HepG2 (cell line): ENCODE measurements around the gene DCDC2. TPM values are rescaled to one million over a fixed set of nuclear protein-coding genes. Genes with fewer than 3 reads are reported as not detected.
A peak's percentile ranks its signal among the peaks of the same experiment; 100 is the strongest.

Experiments
- CENPBD1 ChIP-seq: sonication (generic); formaldehyde crosslinking; IDR thresholded peaks from 2 replicates; pipeline ENCODE4 v1.8.0; 2022; ENCODE audit warnings: missing genetic modification reagents, low read depth, mild to moderate bottlenecking, borderline replicate concordance
- CREBL2 ChIP-seq: sonication (generic); formaldehyde crosslinking; IDR thresholded peaks from 2 replicates; pipeline ENCODE4 v1.8.1; 2023; ENCODE audit warnings: missing genetic modification reagents, mild to moderate bottlenecking, borderline replicate concordance
- CREM ChIP-seq, 2 experiments: sonication (generic) in 1 of 2; formaldehyde crosslinking in 1 of 2; IDR thresholded peaks; 2 replicates each; pipeline versions ENCODE4 v1.4.0 to v1.6.1; 2016 to 2020; ENCODE audit warnings: antibody characterized with exemption in 1 of 2, mild to moderate bottlenecking in 1 of 2, missing genetic modification reagents in 1 of 2
- FOXA3 ChIP-seq: IDR thresholded peaks from 2 replicates; pipeline ENCODE4 v1.6.1; 2016; ENCODE audit warnings: missing genetic modification reagents, missing compliant biosample characterization
- FOXK1 ChIP-seq: sonication (generic); formaldehyde crosslinking; IDR thresholded peaks from 2 replicates; pipeline ENCODE4 v1.4.0; 2020; ENCODE audit warnings: low read depth, missing genetic modification reagents, borderline replicate concordance
- GATAD2A ChIP-seq: IDR thresholded peaks from 2 replicates; pipeline ENCODE4 v1.6.1; 2016
- HNRNPUL1 ChIP-seq: fragments of 200-400 bp; formaldehyde crosslinking; IDR thresholded peaks from 2 replicates; pipeline ENCODE4 v1.6.1; 2017; ENCODE audit warnings: low read depth, mild to moderate bottlenecking, low read length, moderate library complexity
- HOXD1 ChIP-seq: sonication (generic); formaldehyde crosslinking; IDR thresholded peaks from 2 replicates; pipeline ENCODE4 v1.5.0; 2020; ENCODE audit warnings: missing genetic modification reagents
- IRX3 ChIP-seq: sonication (generic); formaldehyde crosslinking; IDR thresholded peaks from 2 replicates; pipeline ENCODE4 v1.8.1; 2023; ENCODE audit warnings: mild to moderate bottlenecking, low read depth, missing genetic modification reagents, borderline replicate concordance
- RBAK ChIP-seq: sonication (generic); formaldehyde crosslinking; IDR thresholded peaks from 2 replicates; pipeline ENCODE4 v1.5.1; 2020; ENCODE audit warnings: mild to moderate bottlenecking, missing genetic modification reagents
- SP5 ChIP-seq: IDR thresholded peaks from 2 replicates; pipeline ENCODE4 v1.6.1; 2016; ENCODE audit warnings: low read depth, borderline replicate concordance
- TCF7L2 ChIP-seq: IDR thresholded peaks from 2 replicates; pipeline ENCODE4 v1.6.1; 2011; ENCODE audit warnings: mild to moderate bottlenecking, low read depth, low read length, moderate library complexity
- ZBTB20 ChIP-seq: sonication (generic); formaldehyde crosslinking; IDR thresholded peaks from 2 replicates; pipeline ENCODE4 v1.8.1; 2023; ENCODE audit warnings: missing genetic modification reagents, low read depth, mild to moderate bottlenecking, borderline replicate concordance
- ZBTB21 ChIP-seq: sonication (generic); formaldehyde crosslinking; IDR thresholded peaks from 2 replicates; pipeline ENCODE4 v1.4.0; 2020; ENCODE audit warnings: missing genetic modification reagents
- ZNF101 ChIP-seq: sonication (generic); formaldehyde crosslinking; IDR thresholded peaks from 2 replicates; pipeline ENCODE4 v1.4.0; 2020; ENCODE audit warnings: mild to moderate bottlenecking, low read depth, missing genetic modification reagents, borderline replicate concordance
- ZNF337 ChIP-seq: sonication (generic); formaldehyde crosslinking; IDR thresholded peaks from 2 replicates; pipeline ENCODE4 v1.5.1; 2020; ENCODE audit warnings: missing genetic modification reagents, low read depth, mild to moderate bottlenecking, borderline replicate concordance
- ZNF354B ChIP-seq: sonication (generic); formaldehyde crosslinking; IDR thresholded peaks from 2 replicates; pipeline ENCODE4 v1.8.0; 2022; ENCODE audit warnings: mild to moderate bottlenecking, missing genetic modification reagents
- ZNF557 ChIP-seq: sonication (generic); formaldehyde crosslinking; IDR thresholded peaks from 2 replicates; pipeline ENCODE4 v1.4.0; 2020; ENCODE audit warnings: missing genetic modification reagents
- ZNF570 ChIP-seq: sonication (generic); formaldehyde crosslinking; IDR thresholded peaks from 2 replicates; pipeline ENCODE4 v1.4.0; 2020; ENCODE audit warnings: mild to moderate bottlenecking, missing genetic modification reagents, borderline replicate concordance
- ZNF609 ChIP-seq: sonication (generic); formaldehyde crosslinking; IDR thresholded peaks from 2 replicates; pipeline ENCODE4 v1.4.0; 2020; ENCODE audit warnings: mild to moderate bottlenecking, missing genetic modification reagents, borderline replicate concordance
- ZNF839 ChIP-seq: sonication (generic); formaldehyde crosslinking; IDR thresholded peaks from 2 replicates; pipeline ENCODE4 v1.4.0; 2020; ENCODE audit warnings: missing genetic modification reagents, mild to moderate bottlenecking, borderline replicate concordance
- ZSCAN29 ChIP-seq: sonication (generic); formaldehyde crosslinking; conservative IDR thresholded peaks from 2 replicates; pipeline ENCODE4 v1.4.0; 2020; ENCODE audit warnings: mild to moderate bottlenecking, missing genetic modification reagents
- polyA plus RNA-seq, 8 experiments: library from polyadenylated mRNA; depleted of rRNA in 3 of 8; stranded (reverse) in 7 of 8; unstranded in 1 of 8; fragments of >200 nt; fragmentation: Illumina TruSeq in 4 of 8; extraction: Trizol in 4 of 8; gene quantifications; 2 replicates each; pipeline versions ENCODE4 v1.2.1 to v1.2.3, GENCODE V29; 2011 to 2016; ENCODE audit warnings: low read depth in 4 of 8, missing spikeins in 1 of 8, mixed read lengths in 1 of 8; ENCODE audit not compliant: insufficient read depth in 1 of 8
- total RNA-seq, 5 experiments: library from RNA; depleted of rRNA; stranded (reverse); fragments of >200 nt; fragmentation: Illumina TruSeq; extraction: Trizol; gene quantifications; 2 replicates each; pipeline ENCODE4 v1.2.3, GENCODE V29; 2016; ENCODE audit warnings: low read depth in 1 of 5

DCDC2 gene
- total and polyA plus RNA-seq, 2 of the 13 experiments (the other 11 are each of a cell fraction or from before 2014, with no cell fraction given) = 9.0 to 36.2 TPM

- peak; percentile 99 for TF ChIP-seq ZNF609 (CRISPR knock-in tag)
- peak; percentile 31; the same call in 1 of the 2 replicates for TF ChIP-seq CENPBD1 (CRISPR knock-in tag)
- TF ChIP-seq FOXA3 (CRISPR knock-in tag) = peak; percentile 98
- no peak for TF ChIP-seq ZNF101 (CRISPR knock-in tag)
- no peak for TF ChIP-seq ZNF570 (CRISPR knock-in tag)
- TF ChIP-seq RBAK (CRISPR knock-in tag) = no peak
- peak; percentile 98 for TF ChIP-seq SP5 (CRISPR knock-in tag)
- peak; percentile 36; the same call in 1 of the 2 replicates for TF ChIP-seq ZBTB21 (CRISPR knock-in tag)
- TF ChIP-seq CREBL2 = no peak
- peak; percentile 98 for TF ChIP-seq CREM (IDR thresholded peaks at IDR 0.05)
- no peak for TF ChIP-seq CREM (CRISPR knock-in tag; IDR thresholded peaks at IDR 0.05)
- no peak for TF ChIP-seq IRX3 (CRISPR knock-in tag)
- peak; percentile 80 for TF ChIP-seq TCF7L2
- TF ChIP-seq ZNF354B (CRISPR knock-in tag) = peak; percentile 85; the same call in 1 of the 2 replicates
- TF ChIP-seq ZNF557 (CRISPR knock-in tag) = no peak
- peak; percentile 82; the same call in 1 of the 2 replicates for TF ChIP-seq ZBTB20
- peak; percentile 93 for TF ChIP-seq FOXK1
- TF ChIP-seq ZNF839 (CRISPR knock-in tag) = no peak
- peak; percentile 97 for TF ChIP-seq GATAD2A
- 0 out of 2 replicates have a peak, but pooled peaks have one; percentile 62 for TF ChIP-seq ZNF337 (CRISPR knock-in tag)
- TF ChIP-seq HNRNPUL1 = peak; percentile 96
- peak; percentile 95 for TF ChIP-seq HOXD1
- TF ChIP-seq ZSCAN29 (CRISPR knock-in tag) = peak; percentile 77; the same call in 1 of the 2 replicates
These were observed 16.6 kb downstream of the DCDC2 start (continued) for GRCh38 chr6:24340998-24341938.
